NAMALWA (cell line): ENCODE data around the gene CARF.
"Not testable (repeated sequence)": the region's sequence is repeated elsewhere in the genome, so short reads cannot be mapped to it uniquely, and the experiment has no call there.

Experiments
- DNase-seq: peaks from one replicate; pipeline ENCODE4 v3.0.0-alpha.2; 2015; ENCODE audit warnings: low spot score

CARF gene

DNA sequence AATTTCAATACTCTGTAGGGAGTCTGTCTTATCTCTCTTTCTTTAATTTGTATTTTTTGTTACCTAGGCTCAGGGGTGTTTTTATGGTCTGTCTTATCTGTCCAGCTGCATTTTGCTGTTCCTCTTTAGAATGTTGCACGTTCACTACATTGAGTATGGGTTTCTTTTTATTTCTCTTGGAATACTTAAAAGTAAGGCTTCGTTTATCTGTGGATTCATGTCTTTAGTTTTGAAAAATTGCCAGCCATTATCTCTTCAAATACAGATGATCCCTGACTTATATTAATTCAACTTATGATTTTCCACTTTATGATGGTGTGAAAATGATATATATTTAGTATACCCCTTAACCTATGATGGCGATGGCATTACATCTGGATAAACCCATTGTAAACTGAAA, 26.9 kb downstream of the CARF start:
- DNase-seq, result no peak

DNA sequence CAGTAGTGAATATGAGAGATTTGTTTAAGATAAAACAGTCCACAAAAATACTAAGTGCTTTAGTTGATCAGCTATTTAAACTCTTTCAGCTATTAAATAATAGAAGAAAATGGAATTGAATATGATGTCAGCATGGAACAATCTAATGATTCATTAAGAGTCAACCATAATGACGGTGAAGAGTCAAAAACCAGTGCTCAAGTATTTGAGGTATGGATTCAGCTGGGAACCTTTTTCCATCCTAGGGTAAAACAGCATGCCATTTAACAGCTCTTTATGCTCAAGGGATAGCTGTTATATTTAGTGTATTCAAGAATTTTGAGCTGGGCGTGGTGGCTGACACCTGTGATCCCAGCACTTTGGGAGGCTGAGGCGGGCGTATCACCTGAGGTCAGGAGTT, 29.7 kb downstream of the CARF start:
- DNase-seq, result no peak

DNA sequence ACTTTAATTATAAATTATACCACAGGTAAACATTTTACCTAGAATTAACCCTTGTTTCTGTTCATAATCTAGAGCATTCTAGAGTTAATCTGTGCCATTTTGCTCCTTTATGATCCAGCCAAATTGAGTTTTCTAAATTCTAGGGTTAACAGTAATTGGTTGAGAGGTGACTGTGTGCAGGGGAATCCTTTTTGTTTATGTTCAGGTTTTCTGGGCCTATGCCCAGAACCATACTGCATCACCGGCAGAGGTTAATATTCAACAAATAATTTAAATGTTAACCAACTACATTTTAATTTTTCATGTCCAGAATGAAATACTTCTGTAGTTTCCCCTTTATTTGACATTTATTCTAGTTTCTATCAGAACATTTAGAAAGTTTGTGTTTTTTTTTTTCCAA, 32.3 kb downstream of the CARF start:
- no peak for DNase-seq

DNA sequence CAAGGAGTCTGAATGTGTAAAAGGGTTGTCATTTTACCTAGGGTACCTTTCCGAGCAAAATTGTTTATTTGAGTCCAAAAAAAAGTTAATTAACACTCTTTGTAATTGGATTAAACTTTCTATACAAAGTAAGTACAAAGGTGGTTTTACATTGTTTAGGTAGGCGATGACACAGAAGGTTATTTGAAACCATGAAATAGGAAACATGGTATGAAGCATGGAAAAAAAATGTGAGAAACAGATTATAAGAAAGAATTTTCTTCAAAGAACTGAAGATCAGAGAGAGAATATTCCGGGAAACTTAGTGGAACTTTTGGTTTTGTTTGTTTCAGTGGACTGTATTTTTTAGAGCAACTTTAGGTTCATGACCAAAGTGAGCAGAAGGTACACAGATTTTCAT, 32.7 kb downstream of the CARF start:
- DNase-seq, result no peak

DNA sequence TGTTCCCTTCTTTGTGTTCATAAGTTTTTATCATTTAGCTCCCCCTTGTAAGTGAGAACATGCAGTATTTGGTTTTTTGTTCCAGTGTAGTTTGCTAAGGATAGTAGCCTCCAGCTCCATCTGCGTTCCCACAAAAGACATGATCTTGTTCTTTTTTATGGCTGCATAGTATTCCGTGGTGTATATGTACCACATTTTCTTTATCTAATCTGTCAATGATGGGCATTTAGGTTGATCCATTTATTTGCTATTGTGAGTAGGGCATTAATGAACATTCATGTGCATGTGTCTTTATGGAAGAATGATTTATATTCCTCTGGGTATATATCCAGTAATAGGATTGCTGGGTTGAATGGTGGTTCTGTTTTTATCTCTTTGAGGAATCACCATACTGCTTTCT, 33.4 kb downstream of the CARF start:
- no peak for DNase-seq

DNA sequence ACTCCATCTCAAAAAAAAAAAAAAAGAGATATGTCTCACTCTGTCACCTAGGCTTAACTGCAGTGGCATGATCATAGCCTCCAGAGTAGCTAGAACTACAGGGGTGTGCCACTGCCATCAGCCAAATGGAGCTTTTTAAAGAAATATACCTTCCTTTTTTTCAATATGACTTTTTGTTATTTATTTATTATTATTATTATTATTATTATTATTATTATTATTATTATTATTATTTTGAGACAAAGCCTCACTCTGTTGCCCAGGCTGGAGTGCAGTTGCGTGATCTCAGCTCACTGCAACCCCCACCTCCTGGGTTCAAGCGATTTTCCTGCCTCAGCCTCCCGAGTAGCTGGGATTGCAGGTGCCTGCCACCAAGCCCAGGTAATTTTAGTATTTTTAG, 37.3 kb downstream of the CARF start:
- DNase-seq, result not testable (repeated sequence)

DNA sequence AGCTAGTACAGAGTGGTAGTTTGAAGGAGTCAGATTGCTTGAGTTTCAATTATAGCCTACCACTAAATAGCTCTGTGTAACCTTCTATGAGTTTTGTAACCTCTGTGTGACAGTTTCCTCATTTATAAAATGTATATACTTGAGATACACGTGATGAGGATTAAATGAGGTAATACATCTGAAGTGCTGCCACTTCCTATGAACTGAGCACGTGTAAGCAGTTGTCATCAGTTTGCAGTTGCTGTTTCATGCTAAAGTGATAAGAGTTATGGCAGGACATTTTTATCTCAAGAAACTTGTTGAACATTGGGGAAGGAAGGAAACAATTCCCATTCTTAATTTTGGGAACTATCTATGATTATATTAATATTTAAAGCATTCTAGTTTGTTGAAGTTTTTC, 38.5 kb downstream of the CARF start:
- DNase-seq, result peak; percentile 52

DNA sequence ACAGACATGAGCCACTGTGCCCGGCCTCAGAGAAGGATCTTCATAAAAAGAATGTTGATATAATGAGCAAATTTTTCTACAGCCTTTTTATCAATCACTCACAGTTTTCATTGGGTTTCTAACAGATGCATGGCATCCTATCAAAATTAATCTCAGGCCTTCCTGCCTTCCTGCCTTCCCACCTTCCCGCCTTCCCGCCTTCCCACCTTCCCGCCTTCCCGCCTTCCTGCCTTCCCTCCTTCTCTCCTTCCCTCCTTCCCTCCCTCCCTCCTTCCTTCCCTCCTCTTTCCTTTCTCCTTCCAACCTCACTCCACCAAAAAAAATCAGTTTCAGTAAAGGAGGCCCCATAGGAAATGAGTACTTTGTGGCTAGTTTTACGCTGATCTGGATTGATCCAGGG, 48.4 kb downstream of the CARF start:
- DNase-seq, result no peak

DNA sequence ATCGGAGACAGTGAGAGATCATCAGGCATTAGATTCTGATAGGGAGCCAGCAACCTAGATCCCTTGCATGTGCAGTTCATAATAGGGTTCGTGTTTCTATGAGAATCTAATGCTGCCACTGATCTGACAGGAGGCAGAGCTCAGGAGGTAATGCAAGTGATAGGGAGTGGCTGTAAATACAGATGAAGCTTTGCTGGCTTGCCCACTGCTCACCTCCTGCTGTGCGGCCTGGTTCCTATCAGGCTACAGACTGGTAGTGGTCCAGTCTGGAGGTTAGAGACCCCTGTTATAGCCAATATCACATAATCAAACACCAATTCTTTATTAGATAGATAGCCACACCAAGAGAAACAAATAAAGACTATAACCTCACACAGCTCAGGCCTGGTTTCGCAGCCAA, 51.6 kb downstream of the CARF start:
- no peak for DNase-seq

DNA sequence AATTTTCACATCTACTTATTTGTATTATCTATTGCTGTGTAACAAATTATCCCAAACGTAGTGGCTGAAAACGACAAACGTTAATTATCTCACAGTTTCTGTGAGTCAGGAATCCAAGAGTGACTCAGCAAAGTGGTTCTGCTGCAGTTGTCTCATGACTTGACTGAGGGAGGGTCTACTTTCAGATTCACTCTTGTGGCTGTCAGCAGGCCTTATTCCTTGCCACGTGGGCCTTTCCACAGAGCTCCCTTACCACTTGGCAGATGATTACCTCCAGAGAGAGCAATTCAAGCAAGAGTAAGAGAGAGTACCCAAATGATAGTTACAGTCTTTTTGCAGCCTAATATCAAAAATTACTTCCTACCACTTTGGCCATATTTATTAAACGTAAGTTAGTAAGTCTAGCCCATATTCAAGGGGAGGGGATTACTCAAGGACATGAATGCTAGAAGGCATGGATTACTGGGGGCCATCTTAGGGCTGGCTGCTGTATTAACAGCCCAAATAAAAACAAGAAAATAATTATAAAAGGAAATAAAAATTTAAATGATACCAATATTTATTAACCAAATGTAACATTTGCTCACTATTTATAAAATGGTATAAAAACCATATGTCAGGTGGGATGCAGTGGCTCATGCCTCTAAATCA, 53.9 kb downstream of the CARF start:
- no peak for DNase-seq

DNA sequence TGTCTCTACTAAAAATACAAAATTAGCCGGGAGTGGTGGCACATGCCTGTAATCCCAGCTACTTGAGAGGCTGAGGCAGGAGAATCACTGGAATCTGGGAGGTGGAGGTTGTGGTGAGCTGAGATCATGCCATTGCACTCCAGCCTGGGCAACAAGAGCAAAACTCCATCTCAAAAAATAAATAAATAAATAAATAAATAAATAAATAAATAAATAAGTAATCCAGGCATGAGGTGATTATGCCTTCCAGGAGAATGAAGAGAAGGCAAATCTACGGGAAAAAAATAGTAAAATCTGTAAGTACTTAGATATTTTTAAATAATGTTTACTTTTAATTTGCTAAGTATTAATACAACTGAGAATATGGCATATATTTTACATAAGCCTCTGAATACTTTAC, 57.3 kb downstream of the CARF start:
- DNase-seq, result not testable (repeated sequence)

DNA sequence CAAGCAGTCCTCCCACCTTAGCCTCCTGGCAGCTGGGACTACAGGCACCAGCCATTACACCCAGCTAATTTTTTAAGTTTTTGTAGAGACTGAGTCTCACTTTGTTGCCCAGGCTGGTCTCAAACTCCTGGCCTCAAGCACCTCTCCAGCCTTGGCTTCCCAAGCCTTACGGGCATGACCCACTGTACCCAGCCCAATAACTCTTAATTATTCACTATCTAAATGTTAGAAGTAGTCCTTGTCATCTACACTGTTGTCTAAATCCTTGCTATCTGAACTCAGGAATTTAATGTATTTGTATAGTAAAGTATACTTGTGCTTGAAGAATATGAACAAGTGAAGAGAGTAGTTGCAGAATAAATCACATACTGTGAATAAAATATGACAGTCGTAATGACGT, 64.7 kb downstream of the CARF start:
- no peak for DNase-seq

DNA sequence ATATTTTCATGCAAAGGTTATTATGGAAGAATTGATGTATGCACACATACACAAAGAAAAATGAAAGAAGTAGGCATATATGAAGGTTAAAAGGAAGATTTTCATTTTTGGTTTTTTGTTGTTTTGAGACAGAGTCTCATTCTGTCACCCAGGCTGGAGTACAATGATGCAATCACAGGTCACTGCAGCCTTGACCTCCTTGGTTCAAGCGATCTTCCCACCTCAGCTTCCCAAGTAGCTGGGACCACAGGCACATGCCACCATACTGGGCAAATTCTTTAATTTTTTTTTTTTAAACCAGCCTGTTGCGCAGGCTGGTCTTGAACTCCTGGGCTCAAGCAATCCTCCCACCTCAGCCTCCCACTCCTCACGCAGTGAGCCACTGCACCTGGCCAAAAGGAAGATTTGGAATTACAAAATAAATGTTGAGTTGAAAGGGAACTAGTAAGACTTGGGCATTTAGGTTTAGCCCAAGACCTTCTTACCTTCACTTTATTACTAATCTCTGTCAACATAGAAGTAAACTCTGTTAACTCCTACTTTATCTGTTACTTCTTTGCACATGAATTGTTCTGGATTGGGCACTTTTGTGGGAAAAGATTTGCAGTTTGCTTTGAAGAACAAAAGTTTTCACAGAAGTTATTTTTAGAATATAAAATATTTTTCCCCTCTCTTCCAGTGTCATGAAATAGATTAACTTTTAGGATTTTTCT, 70.9 kb downstream of the CARF start:
- DNase-seq, result no peak

DNA sequence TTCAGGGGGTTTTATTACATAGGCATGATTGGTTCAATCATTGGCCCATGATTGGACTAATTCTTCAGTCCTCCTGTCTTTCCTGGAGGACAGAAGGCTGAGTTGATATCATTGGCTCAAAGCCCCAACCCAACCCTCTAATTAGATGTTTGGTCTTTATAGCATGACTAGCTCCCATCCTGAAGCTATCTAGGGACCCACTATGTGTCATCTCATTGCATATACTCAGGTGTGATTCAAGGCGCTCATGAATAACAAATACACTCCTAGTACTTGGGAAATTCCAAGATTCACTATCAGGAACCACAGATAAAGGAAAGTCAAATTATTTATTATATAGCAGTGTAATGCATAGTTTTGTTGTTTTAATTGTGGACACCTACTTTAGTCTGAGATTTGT, 77.7 kb downstream of the CARF start:
- no peak for DNase-seq

DNA sequence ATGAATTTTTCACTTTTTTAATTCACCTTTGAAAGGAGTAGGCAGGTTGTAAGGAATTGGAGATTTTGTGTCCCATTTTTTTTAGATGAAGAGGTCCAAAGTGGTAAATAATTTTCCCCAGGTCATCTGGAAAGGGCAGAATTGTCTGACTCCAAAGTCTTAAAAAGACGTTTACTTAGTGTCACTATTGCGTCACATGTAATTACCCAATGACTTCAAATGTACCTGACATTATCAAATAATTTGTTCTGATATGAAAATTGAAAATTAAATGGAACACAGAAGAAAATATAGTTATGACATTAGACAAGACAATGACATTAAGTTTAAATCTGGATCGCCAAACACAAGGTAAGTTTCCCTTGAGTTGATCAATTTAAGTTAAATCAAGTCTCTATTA, 78.4 kb downstream of the CARF start:
- no peak for DNase-seq

DNA sequence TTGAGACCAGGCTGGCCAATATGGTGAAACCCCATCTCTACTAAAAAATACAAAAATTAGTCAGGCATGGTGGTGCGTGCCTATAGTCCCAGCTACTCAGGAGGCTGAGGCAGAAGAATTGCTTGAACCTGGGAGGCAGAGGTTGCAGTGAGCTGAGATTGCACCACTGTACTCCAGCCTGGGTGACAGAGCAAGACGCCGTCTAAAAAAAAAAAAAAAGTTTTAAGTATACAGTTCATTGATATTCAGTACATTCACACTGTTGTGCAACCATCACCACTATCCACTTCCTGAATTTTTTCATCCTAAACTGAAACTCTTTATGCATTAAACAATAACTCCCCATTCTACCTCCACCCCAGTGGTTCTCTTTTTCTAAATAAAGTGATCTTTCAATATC, 85.0 kb downstream of the CARF start:
- not testable (repeated sequence) for DNase-seq

DNA sequence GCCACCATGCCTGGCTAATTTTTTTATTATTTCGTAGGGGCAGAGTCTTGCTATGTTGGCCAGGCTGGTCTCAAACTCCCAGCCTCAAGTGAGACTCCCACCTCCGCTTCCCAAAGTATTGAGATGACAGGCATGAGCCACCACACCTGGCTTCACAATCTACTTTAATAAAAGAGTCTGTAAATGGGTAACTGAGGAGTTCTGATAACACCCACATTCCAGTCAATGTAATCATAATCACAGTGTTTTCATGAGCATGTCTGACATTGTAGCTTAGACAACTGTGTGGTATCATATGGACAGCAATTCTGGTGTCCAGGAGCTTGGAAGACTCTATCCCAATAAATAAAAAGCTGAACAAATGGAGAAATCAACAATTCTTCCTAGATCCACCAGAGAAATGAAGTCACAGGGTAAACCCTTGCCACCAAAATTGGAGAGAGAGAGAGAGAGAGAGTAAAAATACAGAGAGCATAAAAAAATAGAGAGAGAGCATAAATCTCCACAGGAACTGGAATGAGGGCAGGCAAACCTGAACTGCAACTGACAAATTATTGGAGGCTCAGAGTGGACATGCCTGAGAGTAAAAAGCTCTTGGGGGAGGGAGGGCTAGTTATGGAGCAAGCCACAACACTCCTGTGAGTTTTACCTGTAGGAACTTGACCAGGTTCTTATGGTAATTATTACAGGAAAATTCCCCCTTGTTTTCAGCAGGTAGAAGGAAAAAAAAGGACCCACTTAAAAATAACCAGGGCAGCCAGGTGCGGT, 90.2 kb downstream of the CARF start:
- no peak for DNase-seq

DNA sequence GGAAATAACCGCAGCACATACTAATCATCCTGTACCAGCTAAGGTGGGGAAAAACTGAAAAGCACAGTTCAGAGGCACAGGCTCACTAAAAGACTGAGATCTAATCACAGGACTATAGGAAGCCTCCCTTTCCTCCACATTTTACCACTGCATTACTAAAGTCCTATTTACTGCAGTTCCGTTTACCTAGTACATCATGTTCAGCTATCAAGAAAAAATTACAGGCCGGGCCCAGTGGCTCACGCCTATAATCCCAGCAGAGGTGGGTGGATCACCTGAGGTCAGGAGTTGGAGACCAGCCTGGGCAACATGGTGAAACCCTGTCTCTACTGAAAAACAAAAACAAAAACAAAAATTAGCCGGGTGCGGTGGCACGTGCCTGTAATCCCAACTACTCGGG, 91.6 kb downstream of the CARF start:
- no peak for DNase-seq

DNA sequence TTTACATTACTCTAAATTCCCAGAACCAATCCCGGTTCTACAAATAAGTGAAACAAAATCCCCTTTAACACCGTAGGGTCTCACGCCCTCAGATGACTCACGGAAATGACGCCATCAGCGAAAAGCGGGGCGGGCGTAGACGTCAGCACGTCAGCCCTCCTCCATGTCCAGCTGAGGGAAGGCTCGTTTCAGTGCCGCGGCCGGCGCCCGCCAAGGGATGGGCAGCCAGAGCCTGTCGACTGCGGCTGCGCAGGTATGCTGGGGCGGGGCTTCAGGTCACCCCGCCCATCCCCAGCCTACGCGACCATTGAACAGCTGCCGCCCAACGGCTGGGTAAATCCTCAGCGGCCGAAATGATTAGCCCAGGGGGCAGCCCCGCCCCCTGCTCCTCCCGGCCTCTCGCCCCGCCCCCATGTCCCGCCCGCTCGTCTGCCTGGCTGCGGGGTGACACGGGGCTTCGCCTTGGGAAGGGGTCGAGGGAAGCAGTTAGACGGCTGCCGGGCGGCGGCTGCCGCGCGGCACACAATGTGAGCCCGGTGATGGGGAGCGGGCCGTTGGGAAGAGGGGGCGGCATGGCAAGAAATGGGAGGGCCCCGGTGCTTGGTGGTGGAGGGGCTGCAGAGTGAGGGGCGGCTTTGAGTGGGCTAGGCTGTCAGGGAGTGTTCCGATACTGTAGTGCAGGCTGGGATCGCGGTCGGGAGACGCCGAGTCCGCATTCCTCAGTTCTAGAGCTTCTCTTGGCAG, 102.6 kb downstream of the CARF start, which contains the start of gene NBEAL1:
Gene NBEAL1 (plus strand): TSS at position 420 of the 744 bp plus-strand sequence. CDS start 1,510 bp downstream, outside the sequence.
- DNase-seq, result peak; percentile 98

DNA sequence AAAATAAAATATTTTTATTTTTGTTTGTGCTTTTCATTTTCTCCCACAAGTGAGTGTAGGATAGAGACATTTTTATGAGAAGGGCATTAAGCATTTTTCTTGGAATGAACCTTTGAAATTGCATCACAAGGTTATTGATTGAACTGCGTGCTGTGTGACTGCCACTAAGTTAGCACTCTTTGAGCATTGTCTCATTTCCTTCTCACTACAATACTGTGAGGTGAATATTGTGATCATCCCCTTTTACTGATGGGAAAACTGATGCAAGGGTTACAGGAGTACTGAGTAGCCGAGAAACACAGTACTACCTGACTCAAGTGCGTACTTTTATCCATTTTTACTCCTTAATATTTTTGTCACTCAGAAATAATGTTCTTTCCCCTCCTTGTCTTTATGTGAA, 104.6 kb downstream of the CARF start:
- no peak for DNase-seq

DNA sequence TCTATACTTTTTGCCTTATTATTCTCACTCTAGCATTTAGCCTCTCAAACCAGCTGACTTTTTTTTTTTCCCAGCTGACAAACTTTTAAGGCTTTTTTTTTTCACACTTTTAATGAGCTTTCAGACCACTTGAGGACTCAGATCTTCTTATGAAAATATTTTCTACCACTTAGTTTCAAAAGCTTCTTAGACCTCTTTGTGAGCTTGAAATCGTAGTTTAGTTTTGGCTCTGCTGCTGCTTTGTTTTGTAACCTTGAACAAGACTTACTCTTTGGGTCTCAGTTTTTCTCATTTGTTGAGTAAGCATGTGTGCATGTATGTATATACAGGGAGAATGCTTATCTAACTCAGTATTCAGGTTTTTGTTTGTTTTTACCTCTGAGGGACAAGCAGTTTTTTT, 106.1 kb downstream of the CARF start:
- no peak for DNase-seq

DNA sequence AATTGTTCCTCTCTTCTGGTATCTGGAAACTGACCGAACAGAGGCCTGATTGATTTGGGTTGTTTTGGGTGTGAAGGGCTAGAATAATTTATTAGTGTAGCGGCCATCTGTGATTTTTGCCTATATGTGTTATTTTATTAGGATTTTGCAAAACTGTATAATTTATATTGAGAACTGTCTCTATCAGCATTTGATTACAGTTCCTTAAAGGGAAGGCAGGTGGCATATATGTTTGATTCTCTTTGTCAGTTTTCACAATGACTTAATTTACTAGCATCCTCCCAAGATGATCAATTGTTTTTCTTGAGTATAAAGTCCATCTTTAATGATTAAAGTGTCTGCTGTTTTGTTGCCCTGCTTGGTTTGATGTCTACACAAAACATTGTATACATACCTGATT, 107.1 kb downstream of the CARF start:
- DNase-seq, result no peak

DNA sequence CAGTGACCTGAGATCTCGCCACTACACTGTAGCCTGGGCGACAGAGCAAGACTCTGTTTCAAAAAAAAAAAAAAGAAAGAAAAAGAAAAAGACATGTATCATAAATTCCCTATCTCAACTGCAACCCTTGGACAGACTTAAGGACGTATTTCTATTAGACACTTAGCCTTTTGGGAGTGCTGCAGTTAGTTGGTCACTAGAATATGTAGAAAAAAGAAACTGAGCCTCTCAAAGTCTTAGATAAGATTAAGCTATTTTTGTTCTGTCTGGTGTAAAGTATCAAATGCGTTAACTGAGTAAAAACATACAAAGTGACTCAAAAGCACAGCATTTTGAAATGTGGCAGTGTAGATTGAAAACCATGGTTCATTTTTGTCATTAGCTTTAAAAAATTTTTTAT, 109.9 kb downstream of the CARF start:
- no peak for DNase-seq
